Loucy (cell line): ENCODE data around the gene ANTXR2.

Experiments used
- H2AFZ ChIP-seq: fragments of 200-600 bp; sonication (generic); 2 replicates; pipeline ENCODE4 v1.6.0; 2016; ENCODE audit warnings: antibody characterized with exemption, mild to moderate bottlenecking, low read length, moderate library complexity
- H3F3A ChIP-seq: fragments of 200-600 bp; 2 replicates; pipeline ENCODE4 v1.6.0; 2016; ENCODE audit warnings: antibody characterized with exemption, low read depth, mild to moderate bottlenecking
- H3K27me3 ChIP-seq: fragments of 200-600 bp; sonication (generic); 2 replicates; pipeline ENCODE4 v1.6.1; 2014; ENCODE audit warnings: low read length, mild to moderate bottlenecking; ENCODE audit not compliant: insufficient read depth, poor library complexity, severe bottlenecking
- H3K36me3 ChIP-seq: fragments of 200-600 bp; sonication (generic); 2 replicates; pipeline ENCODE4 v1.6.1; 2016; ENCODE audit warnings: low read length; ENCODE audit not compliant: insufficient read depth
- H3K4me1 ChIP-seq: fragments of 200-600 bp; sonication (generic); 2 replicates; pipeline ENCODE4 v1.5.1; 2014; ENCODE audit warnings: low read length, mild to moderate bottlenecking; ENCODE audit not compliant: insufficient read depth, poor library complexity, severe bottlenecking
- H3K4me2 ChIP-seq: fragments of 200-600 bp; sonication (generic); 2 replicates; pipeline ENCODE4 v1.6.0; 2014; ENCODE audit warnings: antibody characterized with exemption, low read length, low read depth, mild to moderate bottlenecking; ENCODE audit not compliant: poor library complexity, severe bottlenecking
- H3K4me3 ChIP-seq: fragments of 200-600 bp; sonication (generic); 2 replicates; pipeline ENCODE4 v1.5.1; 2014; ENCODE audit warnings: low read length, mild to moderate bottlenecking, mixed read lengths; ENCODE audit not compliant: poor library complexity, severe bottlenecking
- H3K79me2 ChIP-seq: fragments of 200-600 bp; sonication (generic); 2 replicates; pipeline ENCODE4 v1.6.1; 2014; ENCODE audit warnings: low read length; ENCODE audit not compliant: insufficient read depth
- H3K9ac ChIP-seq: fragments of 200-600 bp; sonication (generic); 2 replicates; pipeline ENCODE4 v1.6.0; 2014; ENCODE audit warnings: mild to moderate bottlenecking, low read depth, low read length, moderate library complexity; ENCODE audit not compliant: poor library complexity, severe bottlenecking
- H3K9me2 ChIP-seq: fragments of 200-600 bp; sonication (generic); replicated peaks from 2 replicates; pipeline ENCODE4 v1.6.1; 2016; ENCODE audit warnings: low read depth, low read length, mixed read lengths
- H3K9me3 ChIP-seq: fragments of 200-600 bp; sonication (generic); 2 replicates; pipeline ENCODE4 v1.6.1; 2014; ENCODE audit warnings: mild to moderate bottlenecking, antibody characterized with exemption, low read length, low read depth; ENCODE audit not compliant: insufficient read depth
- H4K20me1 ChIP-seq: fragments of 200-600 bp; sonication (generic); 2 replicates; pipeline ENCODE4 v1.6.0; 2014; ENCODE audit warnings: antibody characterized with exemption, low read length, mild to moderate bottlenecking; ENCODE audit not compliant: insufficient read depth, poor library complexity, severe bottlenecking
- EZH2phosphoT487 ChIP-seq: fragments of 200-600 bp; IDR thresholded peaks from 2 replicates; pipeline ENCODE4 v1.6.1; 2018; ENCODE audit warnings: antibody characterized with exemption, mild to moderate bottlenecking, moderate library complexity, borderline replicate concordance
- TF ChIP-seq, protein P1 (sequence below): fragments of 200-600 bp; sonication (generic); conservative IDR thresholded peaks from 2 replicates; pipeline ENCODE4 v1.5.1; 2014; ENCODE audit warnings: mild to moderate bottlenecking, antibody characterized with exemption, low read length

ANTXR2 gene

DNA sequence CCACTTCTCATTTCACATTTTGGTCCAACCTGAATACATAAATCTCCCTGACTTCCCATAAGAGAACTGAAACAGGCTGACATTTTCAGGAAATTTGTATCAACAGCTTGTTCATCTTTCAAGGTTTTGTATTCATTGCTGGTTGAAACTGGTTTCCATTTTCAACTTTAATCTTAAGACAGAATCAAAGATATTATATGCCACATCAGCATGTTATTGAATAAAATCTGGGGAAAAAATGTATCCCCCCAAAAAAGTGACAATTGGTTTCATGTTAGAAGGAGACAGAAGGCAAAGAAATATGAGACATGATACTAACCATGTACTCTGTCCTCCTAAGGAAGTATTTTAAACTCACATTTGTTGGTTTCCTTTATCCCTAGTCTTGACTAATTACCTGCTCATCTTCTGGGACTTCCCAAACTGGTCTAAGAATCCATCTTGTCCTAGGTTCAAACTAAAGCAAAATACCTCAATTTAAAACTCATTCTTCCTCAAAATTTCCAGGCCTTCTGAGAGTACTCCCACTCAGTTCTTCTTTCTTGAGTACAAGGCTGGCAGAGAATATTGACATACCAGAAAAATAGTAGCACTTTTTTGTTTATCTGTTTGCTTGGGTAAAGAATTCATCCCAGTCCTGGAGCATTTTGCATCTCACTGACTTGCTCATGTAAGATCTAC is 3.1 kb upstream of the ANTXR2 start:
- H4K20me1 ChIP-seq, result no peaks in the 10 kb centered on the region
- TF ChIP-seq, protein P1, sequence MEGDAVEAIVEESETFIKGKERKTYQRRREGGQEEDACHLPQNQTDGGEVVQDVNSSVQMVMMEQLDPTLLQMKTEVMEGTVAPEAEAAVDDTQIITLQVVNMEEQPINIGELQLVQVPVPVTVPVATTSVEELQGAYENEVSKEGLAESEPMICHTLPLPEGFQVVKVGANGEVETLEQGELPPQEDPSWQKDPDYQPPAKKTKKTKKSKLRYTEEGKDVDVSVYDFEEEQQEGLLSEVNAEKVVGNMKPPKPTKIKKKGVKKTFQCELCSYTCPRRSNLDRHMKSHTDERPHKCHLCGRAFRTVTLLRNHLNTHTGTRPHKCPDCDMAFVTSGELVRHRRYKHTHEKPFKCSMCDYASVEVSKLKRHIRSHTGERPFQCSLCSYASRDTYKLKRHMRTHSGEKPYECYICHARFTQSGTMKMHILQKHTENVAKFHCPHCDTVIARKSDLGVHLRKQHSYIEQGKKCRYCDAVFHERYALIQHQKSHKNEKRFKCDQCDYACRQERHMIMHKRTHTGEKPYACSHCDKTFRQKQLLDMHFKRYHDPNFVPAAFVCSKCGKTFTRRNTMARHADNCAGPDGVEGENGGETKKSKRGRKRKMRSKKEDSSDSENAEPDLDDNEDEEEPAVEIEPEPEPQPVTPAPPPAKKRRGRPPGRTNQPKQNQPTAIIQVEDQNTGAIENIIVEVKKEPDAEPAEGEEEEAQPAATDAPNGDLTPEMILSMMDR, result no peak
- no peak for TF ChIP-seq EZH2phosphoT487
- H3K4me3 ChIP-seq, result no peak overlapping the region
- no peak overlapping the region for H3K4me2 ChIP-seq
- H3K9me2 ChIP-seq, result no peaks in the 10 kb centered on the region
- peaks cover 5% of the 10 kb centered on the region for H3K27me3 ChIP-seq
- H3K79me2 ChIP-seq, result peaks cover 40% of the 10 kb centered on the region
- H3F3A ChIP-seq, result no peaks in the 10 kb centered on the region
- no peak overlapping the region for H3K9ac ChIP-seq
- no peaks in the 10 kb centered on the region for H3K36me3 ChIP-seq
- H3K4me1 ChIP-seq, result peaks cover 42% of the 10 kb centered on the region
- H3K9me3 ChIP-seq, result no peaks in the 10 kb centered on the region
- no peak overlapping the region for H2AFZ ChIP-seq

DNA sequence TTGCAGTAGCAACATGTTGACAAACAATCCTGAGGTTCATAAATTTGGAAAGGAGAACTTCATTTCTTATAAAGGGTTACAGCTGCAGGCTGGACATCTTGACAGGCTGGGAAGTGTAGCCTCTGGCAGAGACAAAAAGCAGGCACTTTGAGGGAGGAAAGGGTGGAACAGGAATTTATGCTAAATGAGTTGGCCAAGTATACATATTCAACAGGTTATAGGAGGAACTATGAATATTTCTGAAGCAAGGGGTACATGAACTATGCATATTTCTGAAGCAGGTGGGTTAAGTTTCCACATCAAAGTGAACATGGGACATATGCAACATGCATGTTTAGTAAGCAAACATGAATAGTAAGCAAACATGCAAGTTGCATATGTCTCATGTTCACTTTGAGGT is 1.6 kb upstream of the ANTXR2 start:
- Histone ChIP-seq H3K9me2 (no peaks in the 10 kb centered on the region), H3K79me2 (peaks cover 55% of the 10 kb centered on the region), H3K4me1 (peaks cover 48% of the 10 kb centered on the region), H3K27me3 (peaks cover 5% of the 10 kb centered on the region), H3K4me3 (peak overlapping the region; percentile 78), H3K9me3 (no peaks in the 10 kb centered on the region), H3F3A (no peaks in the 10 kb centered on the region), H4K20me1 (peaks cover 8% of the 10 kb centered on the region), H3K36me3 (no peaks in the 10 kb centered on the region), H3K4me2 (peak overlapping the region; percentile 89), H2AFZ (no peak overlapping the region), H3K9ac (peak overlapping the region; percentile 93)
- no peak for TF ChIP-seq EZH2phosphoT487
- TF ChIP-seq, protein P1, result no peak

DNA sequence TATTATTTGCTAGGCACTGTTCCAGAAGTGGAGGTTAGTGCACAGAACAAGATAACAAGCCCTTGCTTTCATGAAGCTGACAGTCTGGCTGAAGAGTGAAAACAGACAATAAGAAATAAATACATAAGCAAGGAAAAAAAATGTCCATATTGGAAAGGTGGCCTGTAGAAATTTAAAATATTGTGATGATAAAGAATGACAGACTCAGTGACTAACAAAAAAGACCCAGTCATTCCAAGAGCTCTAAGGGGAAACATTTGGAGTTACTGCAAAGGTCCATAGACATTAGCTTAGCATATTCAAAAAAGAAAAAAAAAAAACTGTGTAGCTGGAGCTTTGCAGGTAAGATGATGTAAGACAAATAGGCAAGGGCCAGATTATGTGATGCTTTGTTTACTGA is 1.0 kb upstream of the ANTXR2 start:
- H3K36me3 ChIP-seq, result peaks cover 2% of the 10 kb centered on the region; the same call in 1 of the 2 replicates
- peaks cover 13% of the 10 kb centered on the region for H4K20me1 ChIP-seq
- peaks cover 61% of the 10 kb centered on the region for H3K79me2 ChIP-seq
- peaks cover 5% of the 10 kb centered on the region for H3K27me3 ChIP-seq
- no peak for TF ChIP-seq EZH2phosphoT487
- TF ChIP-seq, protein P1, result no peak
- H2AFZ ChIP-seq, result no peak overlapping the region; the same call in 1 of the 2 replicates
- peak overlapping the region; percentile 89 for H3K4me2 ChIP-seq
- no peaks in the 10 kb centered on the region for H3K9me2 ChIP-seq
- peak overlapping the region; percentile 93 for H3K9ac ChIP-seq
- peaks cover 49% of the 10 kb centered on the region for H3K4me1 ChIP-seq
- peak overlapping the region; percentile 78 for H3K4me3 ChIP-seq
- no peaks in the 10 kb centered on the region for H3K9me3 ChIP-seq
- H3F3A ChIP-seq, result no peaks in the 10 kb centered on the region
